ENCODE measurements around the gene CACNA2D3. TPM values are rescaled to one million over a fixed set of nuclear protein-coding genes. Genes with fewer than 3 reads are reported as not detected.

Gene CACNA2D3
- total and polyA plus RNA-seq, 3 experiments from 2014 or later: not detected

- Histone ChIP-seq H3K9me3 (ENCODE audit: low read length) (no peaks in the 10 kb centered on the region), H3K27me3 (ENCODE audit: insufficient read depth, low read length, poor library complexity, severe bottlenecking) (no peaks in the 10 kb centered on the region), H3K4me1 (ENCODE audit: insufficient read depth, low read length) (no peaks in the 10 kb centered on the region), H3K4me3 (ENCODE audit: low read length) (no peak overlapping the region), H3K36me3 (ENCODE audit: insufficient read depth, low read length) (no peaks in the 10 kb centered on the region), H3K27ac (ENCODE audit: low read depth, low read length) (no peak overlapping the region)
- no peak for DNase-seq
- peaks cover 4 to 5% of the 10 kb centered on the region in 2 donors for H3K27me3 Mint-ChIP-seq
- no peak overlapping the region for H3K27ac Mint-ChIP-seq
- H3K36me3 Mint-ChIP-seq: no peaks in the 10 kb centered on the region
- CTCF ChIA-PET: no interaction called here
- no peak overlapping the region for H3K4me3 Mint-ChIP-seq
- no peaks in the 10 kb centered on the region for H3K4me1 Mint-ChIP-seq
- POLR2A ChIA-PET: no interaction called here
- peaks cover 0 to 4% (median 0%) of the 10 kb centered on the region in 5 donors for H3K9me3 Mint-ChIP-seq
Observed at GRCh38 chr3:54232618-54233017, 110.3 kb downstream of the CACNA2D3 start.

- Histone ChIP-seq H3K36me3 (ENCODE audit: insufficient read depth, low read length) (no peaks in the 10 kb centered on the region), H3K9me3 (ENCODE audit: low read length) (no peaks in the 10 kb centered on the region), H3K4me1 (ENCODE audit: insufficient read depth, low read length) (no peaks in the 10 kb centered on the region), H3K27ac (ENCODE audit: low read depth, low read length) (no peak overlapping the region), H3K4me3 (ENCODE audit: low read length) (no peak overlapping the region), H3K27me3 (ENCODE audit: insufficient read depth, low read length, poor library complexity, severe bottlenecking) (no peaks in the 10 kb centered on the region)
- CTCF ChIA-PET: no interaction called here
- POLR2A ChIA-PET: no interaction called here
- Mint-ChIP-seq H3K27ac (no peak overlapping the region), H3K36me3 (no peaks in the 10 kb centered on the region), H3K4me3 (no peak overlapping the region), H3K9me3 (peaks cover 0 to 4% (median 0%) of the 10 kb centered on the region in 5 donors), H3K4me1 (no peaks in the 10 kb centered on the region), H3K27me3 (peaks cover 4 to 5% of the 10 kb centered on the region in 2 donors)
- no peak for DNase-seq
Observed at GRCh38 chr3:54235998-54236397, 113.6 kb downstream of the CACNA2D3 start.

DNA sequence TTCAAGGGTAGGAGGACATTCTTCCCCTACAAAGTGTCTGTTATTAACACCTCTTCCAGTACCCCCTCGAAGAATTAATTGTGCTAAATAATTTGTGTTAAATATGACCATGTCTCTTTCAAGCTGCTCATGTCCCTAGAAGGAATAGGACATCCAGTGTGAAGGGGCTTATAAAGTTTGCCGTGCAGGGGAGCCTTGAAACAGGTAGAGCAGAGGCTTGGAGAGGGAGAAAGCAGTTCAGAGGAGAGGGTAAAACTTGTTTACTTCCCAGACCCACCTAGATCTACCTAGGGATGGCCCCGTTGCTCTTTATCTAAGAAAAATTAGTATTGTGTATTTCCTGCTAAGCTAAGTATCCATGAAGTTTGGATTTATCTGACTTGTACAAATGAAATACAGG, 114.8 kb downstream of the CACNA2D3 start:
- H3K36me3 ChIP-seq (ENCODE audit: insufficient read depth, low read length): no peaks in the 10 kb centered on the region
- no peak overlapping the region for H3K4me3 ChIP-seq (ENCODE audit: low read length)
- no peaks in the 10 kb centered on the region for H3K4me1 ChIP-seq (ENCODE audit: insufficient read depth, low read length)
- ChIA-PET POLR2A (no interaction called here), CTCF (no interaction called here)
- H3K9me3 ChIP-seq (ENCODE audit: low read length): no peaks in the 10 kb centered on the region
- Mint-ChIP-seq H3K9me3 (peaks cover 0 to 3% (median 0%) of the 10 kb centered on the region in 5 donors), H3K4me1 (no peaks in the 10 kb centered on the region), H3K27ac (no peak overlapping the region), H3K4me3 (no peak overlapping the region), H3K27me3 (peaks cover 4 to 5% of the 10 kb centered on the region in 2 donors), H3K36me3 (no peaks in the 10 kb centered on the region)
- DNase-seq: no peak
- H3K27ac ChIP-seq (ENCODE audit: low read depth, low read length): no peak overlapping the region
- no peaks in the 10 kb centered on the region for H3K27me3 ChIP-seq (ENCODE audit: insufficient read depth, low read length, poor library complexity, severe bottlenecking)

GRCh38 chr3:54237788-54238502, 115.6 kb downstream of the CACNA2D3 start:
- H3K4me3 ChIP-seq (ENCODE audit: low read length): no peak overlapping the region
- H3K9me3 Mint-ChIP-seq: no peaks in the 10 kb centered on the region
- ChIA-PET POLR2A (no interaction called here), CTCF (no interaction called here)
- no peak overlapping the region for H3K27ac ChIP-seq (ENCODE audit: low read depth, low read length)
- no peaks in the 10 kb centered on the region for H3K4me1 ChIP-seq (ENCODE audit: insufficient read depth, low read length)
- no peaks in the 10 kb centered on the region for H3K36me3 ChIP-seq (ENCODE audit: insufficient read depth, low read length)
- no peak for DNase-seq
- H3K27me3 Mint-ChIP-seq: peaks cover 0 to under 1% of the 10 kb centered on the region in 2 donors
- no peak overlapping the region for H3K4me3 Mint-ChIP-seq
- H3K9me3 ChIP-seq (ENCODE audit: low read length): no peaks in the 10 kb centered on the region
- H3K27me3 ChIP-seq (ENCODE audit: insufficient read depth, low read length, poor library complexity, severe bottlenecking): no peaks in the 10 kb centered on the region
- no peaks in the 10 kb centered on the region for H3K36me3 Mint-ChIP-seq
- no peaks in the 10 kb centered on the region for H3K4me1 Mint-ChIP-seq
- H3K27ac Mint-ChIP-seq: no peak overlapping the region

GRCh38 chr3:54240309-54240708, 118.0 kb downstream of the CACNA2D3 start:
- DNase-seq: no peak
- Histone ChIP-seq H3K27me3 (ENCODE audit: insufficient read depth, low read length, poor library complexity, severe bottlenecking) (no peaks in the 10 kb centered on the region), H3K27ac (ENCODE audit: low read depth, low read length) (no peak overlapping the region), H3K36me3 (ENCODE audit: insufficient read depth, low read length) (no peaks in the 10 kb centered on the region), H3K4me1 (ENCODE audit: insufficient read depth, low read length) (no peaks in the 10 kb centered on the region), H3K9me3 (ENCODE audit: low read length) (no peaks in the 10 kb centered on the region), H3K4me3 (ENCODE audit: low read length) (no peak overlapping the region)
- Mint-ChIP-seq H3K36me3 (no peaks in the 10 kb centered on the region), H3K27me3 (peaks cover 0 to 2% of the 10 kb centered on the region in 2 donors), H3K27ac (no peak overlapping the region), H3K4me1 (no peaks in the 10 kb centered on the region), H3K4me3 (no peak overlapping the region), H3K9me3 (no peaks in the 10 kb centered on the region)
- ChIA-PET CTCF (no interaction called here), POLR2A (no interaction called here)

GRCh38 chr3:54243056-54243931, 120.9 kb downstream of the CACNA2D3 start:
- Mint-ChIP-seq H3K4me1 (no peaks in the 10 kb centered on the region), H3K9me3 (peaks cover 0 to 3% (median 0%) of the 10 kb centered on the region in 5 donors), H3K27ac (no peak overlapping the region), H3K4me3 (no peak overlapping the region), H3K27me3 (peaks cover 0 to 4% of the 10 kb centered on the region in 2 donors), H3K36me3 (no peaks in the 10 kb centered on the region)
- H3K36me3 ChIP-seq (ENCODE audit: insufficient read depth, low read length): no peaks in the 10 kb centered on the region
- ChIA-PET POLR2A (no interaction called here), CTCF (no interaction called here)
- no peaks in the 10 kb centered on the region for H3K4me1 ChIP-seq (ENCODE audit: insufficient read depth, low read length)
- no peak overlapping the region for H3K27ac ChIP-seq (ENCODE audit: low read depth, low read length)
- H3K4me3 ChIP-seq (ENCODE audit: low read length): no peak overlapping the region
- no peak for DNase-seq
- no peaks in the 10 kb centered on the region for H3K9me3 ChIP-seq (ENCODE audit: low read length)
- no peaks in the 10 kb centered on the region for H3K27me3 ChIP-seq (ENCODE audit: insufficient read depth, low read length, poor library complexity, severe bottlenecking)

DNA sequence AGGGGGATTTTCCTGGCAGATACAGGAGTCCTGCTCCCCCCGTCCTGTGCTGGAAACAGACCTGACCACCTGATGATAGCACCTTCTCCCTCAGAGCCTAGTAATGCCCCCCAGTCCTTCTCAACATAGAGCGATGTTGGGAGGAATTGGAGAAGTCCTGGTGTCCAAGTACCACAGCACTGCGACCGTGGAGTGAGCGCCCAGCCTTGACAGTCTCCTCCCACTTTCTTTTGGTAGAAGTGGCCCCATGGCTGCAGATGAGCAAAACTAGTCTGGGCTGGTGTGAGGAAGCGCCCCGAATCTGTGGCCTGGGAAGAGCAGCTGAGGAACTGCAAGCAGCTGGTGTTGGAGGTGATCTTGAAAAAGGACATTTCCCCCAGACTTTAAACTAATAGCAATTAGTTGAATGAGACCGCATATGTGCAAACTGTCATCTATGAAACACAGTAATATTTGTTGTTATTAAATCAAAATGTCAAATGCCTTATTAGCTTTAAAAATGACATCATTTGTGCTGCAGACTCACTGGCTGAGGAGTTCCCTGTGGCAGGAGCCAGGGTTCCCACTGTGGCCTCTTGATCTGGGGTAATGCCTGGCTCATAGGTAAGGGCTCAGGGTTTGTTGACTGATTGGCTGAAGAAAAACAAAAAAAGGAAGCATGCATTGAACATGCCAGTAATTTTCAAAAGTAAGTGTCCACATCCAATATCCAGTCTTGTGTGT, 121.8 kb downstream of the CACNA2D3 start:
- peaks cover 0 to 4% of the 10 kb centered on the region in 2 donors for H3K27me3 Mint-ChIP-seq
- Histone ChIP-seq H3K4me1 (ENCODE audit: insufficient read depth, low read length) (no peaks in the 10 kb centered on the region), H3K9me3 (ENCODE audit: low read length) (no peaks in the 10 kb centered on the region), H3K4me3 (ENCODE audit: low read length) (no peak overlapping the region), H3K27me3 (ENCODE audit: insufficient read depth, low read length, poor library complexity, severe bottlenecking) (no peaks in the 10 kb centered on the region), H3K27ac (ENCODE audit: low read depth, low read length) (no peak overlapping the region), H3K36me3 (ENCODE audit: insufficient read depth, low read length) (no peaks in the 10 kb centered on the region)
- H3K9me3 Mint-ChIP-seq: peaks cover 0 to 3% (median 0%) of the 10 kb centered on the region in 5 donors
- ChIA-PET CTCF (no interaction called here), POLR2A (no interaction called here)
- H3K4me3 Mint-ChIP-seq: no peak overlapping the region
- no peak overlapping the region for H3K27ac Mint-ChIP-seq
- no peaks in the 10 kb centered on the region for H3K36me3 Mint-ChIP-seq
- no peak for DNase-seq
- no peaks in the 10 kb centered on the region for H3K4me1 Mint-ChIP-seq

GRCh38 chr3:54251705-54252104, 129.4 kb downstream of the CACNA2D3 start:
- no peak overlapping the region for H3K4me3 Mint-ChIP-seq
- H3K9me3 ChIP-seq (ENCODE audit: low read length): no peaks in the 10 kb centered on the region
- peaks cover 1 to 3% of the 10 kb centered on the region in 2 donors for H3K27me3 Mint-ChIP-seq
- H3K27ac ChIP-seq (ENCODE audit: low read depth, low read length): no peak overlapping the region
- no peak overlapping the region for H3K27ac Mint-ChIP-seq
- H3K27me3 ChIP-seq (ENCODE audit: insufficient read depth, low read length, poor library complexity, severe bottlenecking): no peaks in the 10 kb centered on the region
- no peaks in the 10 kb centered on the region for H3K36me3 Mint-ChIP-seq
- no peaks in the 10 kb centered on the region for H3K4me1 Mint-ChIP-seq
- ChIA-PET POLR2A (no interaction called here), CTCF (no interaction called here)
- no peaks in the 10 kb centered on the region for H3K36me3 ChIP-seq (ENCODE audit: insufficient read depth, low read length)
- H3K9me3 Mint-ChIP-seq: peaks cover 0 to 5% (median 0%) of the 10 kb centered on the region in 5 donors
- no peaks in the 10 kb centered on the region for H3K4me1 ChIP-seq (ENCODE audit: insufficient read depth, low read length)
- no peak for DNase-seq
- no peak overlapping the region for H3K4me3 ChIP-seq (ENCODE audit: low read length)

Measured in CD8-positive, alpha-beta memory T cell (primary cell).